GM20000 (cell line): ENCODE measurements around the gene GALNT11.

Experiments used
- DNase-seq: peaks from one replicate; pipeline ENCODE4 v3.0.0; 2012; ENCODE audit warnings: low spot score
- CTCF ChIP-seq: IDR thresholded peaks from 2 replicates; pipeline ENCODE4 v1.5.1; 2012; ENCODE audit warnings: mild to moderate bottlenecking, control low read depth; ENCODE audit errors: extremely low read depth, missing control alignments

The GALNT11 gene

GRCh38 chr7:152025077-152025936 lies at the start of gene GALNT11:
Gene GALNT11 (plus strand): TSS chr7:152025674. CDS start chr7:152094228, 68,554 bp downstream.
- TF ChIP-seq CTCF = no peak
- DNase-seq = peak; percentile 96

- DNase-seq = no peak
- no peak for TF ChIP-seq CTCF
Measured at GRCh38 chr7:151978616-151979015, 46.9 kb upstream of the GALNT11 start.

- TF ChIP-seq CTCF = no peak
Measured at GRCh38 chr7:151981223-151981622, 44.3 kb upstream of the GALNT11 start.

GRCh38 chr7:151982806-151983205 lies 42.7 kb upstream of the GALNT11 start:
- no peak for TF ChIP-seq CTCF

More at GRCh38 chr7:151981223-151981622, 44.3 kb upstream of the GALNT11 start:
- DNase-seq = no peak

GRCh38 chr7:151984612-151985011 lies 40.9 kb upstream of the GALNT11 start:
- TF ChIP-seq CTCF = no peak
- DNase-seq = no peak

More at GRCh38 chr7:151982806-151983205, 42.7 kb upstream of the GALNT11 start:
- DNase-seq = no peak

- TF ChIP-seq CTCF = no peak
- no peak for DNase-seq
Measured at GRCh38 chr7:151987748-151988529, 37.5 kb upstream of the GALNT11 start.

GRCh38 chr7:151992375-151992774 lies 33.1 kb upstream of the GALNT11 start:
- TF ChIP-seq CTCF = no peak
- peak; percentile 29 for DNase-seq
